BJ (cell line): ENCODE results near the gene PTH2R. TPM values are rescaled to one million over a fixed set of nuclear protein-coding genes. Genes with fewer than 3 reads are reported as not detected.

Experiments used
- CTCF ChIA-PET: fragments of 350-600 bp; formaldehyde crosslinking; extraction: SDS; loops from one replicate; lab custom pipeline; 2021; ENCODE audit warnings: antibody characterized with exemption, inconsistent platforms; lab: Yijun Ruan, JAX
- POLR2A ChIA-PET: fragments of 300-600 bp; sonication (Branson Sonifier 250); formaldehyde crosslinking; extraction: SDS; loops from one replicate; lab custom pipeline; 2021; ENCODE audit warnings: antibody characterized with exemption; lab: Charles Lee
- DNase-seq: peaks from one replicate; pipeline ENCODE4 v3.0.0-alpha.2; 2011; ENCODE audit warnings: low read depth
- H3K27me3 ChIP-seq: 2 replicates; pipeline ENCODE4 v1.6.0; 2011; ENCODE audit warnings: low read length; ENCODE audit not compliant: control insufficient read depth, insufficient read depth
- H3K36me3 ChIP-seq: 2 replicates; pipeline ENCODE4 v1.5.1; 2011; ENCODE audit warnings: low read length; ENCODE audit not compliant: control insufficient read depth, insufficient read depth
- H3K4me3 ChIP-seq: 2 replicates; pipeline ENCODE4 v1.5.1; 2011; ENCODE audit warnings: low read depth, mild to moderate bottlenecking, control low read depth, low read length
- polyA plus RNA-seq: library from polyadenylated mRNA; depleted of rRNA; stranded (reverse); fragments of >200 nt; gene quantifications from 2 replicates; pipeline ENCODE4 v1.2.3, GENCODE V29; 2011
- TF ChIP-seq, protein P1 (sequence below): IDR thresholded peaks from 2 replicates; pipeline ENCODE4 v1.5.1; 2011; ENCODE audit warnings: low read depth, mild to moderate bottlenecking, control low read depth, inconsistent platforms, low read length, moderate library complexity; ENCODE audit not compliant: insufficient read depth

PTH2R gene
- polyA plus RNA-seq, 1 experiment = not detected

DNA sequence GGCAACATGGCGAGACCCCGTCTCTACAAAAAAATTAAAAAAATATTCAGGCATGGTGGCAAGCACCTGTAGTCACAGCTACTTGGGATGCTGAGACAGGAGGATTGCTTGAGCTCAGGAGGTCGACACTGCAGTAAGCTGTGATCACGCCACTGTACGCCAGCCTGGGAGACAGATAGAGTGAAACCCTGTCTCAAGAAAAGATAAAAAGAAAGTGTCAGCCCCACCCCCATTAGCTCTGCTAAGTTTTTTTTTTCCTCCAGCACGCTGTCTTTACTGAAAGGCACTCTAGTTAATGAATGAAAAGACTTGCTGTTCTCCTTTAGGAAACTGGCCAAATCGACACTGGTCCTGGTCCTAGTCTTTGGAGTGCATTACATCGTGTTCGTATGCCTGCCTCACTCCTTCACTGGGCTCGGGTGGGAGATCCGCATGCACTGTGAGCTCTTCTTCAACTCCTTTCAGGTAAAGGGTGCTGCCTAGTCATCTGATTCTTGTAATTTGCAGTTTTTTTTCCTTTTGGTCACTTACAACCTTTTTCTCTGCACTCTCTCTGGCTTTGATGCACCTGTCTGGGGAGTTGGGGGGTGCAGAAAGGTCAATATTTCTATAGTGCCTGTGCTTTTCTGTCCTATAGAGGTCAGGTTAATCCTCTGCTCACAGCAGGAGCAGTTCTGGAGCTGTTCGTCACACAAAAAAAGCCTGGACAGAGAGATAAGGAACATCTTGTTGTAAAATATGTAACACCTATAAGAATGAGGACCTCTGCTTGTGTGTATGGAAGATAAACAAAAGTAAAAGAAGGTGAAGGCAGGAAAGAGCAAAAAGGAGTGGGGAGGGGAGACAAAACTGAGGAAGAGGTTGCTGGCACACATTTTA lies 82.3 kb downstream of the PTH2R start:
- no peak for DNase-seq
- ChIA-PET CTCF (no interaction called here), POLR2A (no interaction called here)
- no peaks in the 10 kb centered on the region for H3K36me3 ChIP-seq
- H3K4me3 ChIP-seq = no peak overlapping the region
- TF ChIP-seq, protein P1, sequence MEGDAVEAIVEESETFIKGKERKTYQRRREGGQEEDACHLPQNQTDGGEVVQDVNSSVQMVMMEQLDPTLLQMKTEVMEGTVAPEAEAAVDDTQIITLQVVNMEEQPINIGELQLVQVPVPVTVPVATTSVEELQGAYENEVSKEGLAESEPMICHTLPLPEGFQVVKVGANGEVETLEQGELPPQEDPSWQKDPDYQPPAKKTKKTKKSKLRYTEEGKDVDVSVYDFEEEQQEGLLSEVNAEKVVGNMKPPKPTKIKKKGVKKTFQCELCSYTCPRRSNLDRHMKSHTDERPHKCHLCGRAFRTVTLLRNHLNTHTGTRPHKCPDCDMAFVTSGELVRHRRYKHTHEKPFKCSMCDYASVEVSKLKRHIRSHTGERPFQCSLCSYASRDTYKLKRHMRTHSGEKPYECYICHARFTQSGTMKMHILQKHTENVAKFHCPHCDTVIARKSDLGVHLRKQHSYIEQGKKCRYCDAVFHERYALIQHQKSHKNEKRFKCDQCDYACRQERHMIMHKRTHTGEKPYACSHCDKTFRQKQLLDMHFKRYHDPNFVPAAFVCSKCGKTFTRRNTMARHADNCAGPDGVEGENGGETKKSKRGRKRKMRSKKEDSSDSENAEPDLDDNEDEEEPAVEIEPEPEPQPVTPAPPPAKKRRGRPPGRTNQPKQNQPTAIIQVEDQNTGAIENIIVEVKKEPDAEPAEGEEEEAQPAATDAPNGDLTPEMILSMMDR = no peak
- H3K27me3 ChIP-seq = no peaks in the 10 kb centered on the region

DNA sequence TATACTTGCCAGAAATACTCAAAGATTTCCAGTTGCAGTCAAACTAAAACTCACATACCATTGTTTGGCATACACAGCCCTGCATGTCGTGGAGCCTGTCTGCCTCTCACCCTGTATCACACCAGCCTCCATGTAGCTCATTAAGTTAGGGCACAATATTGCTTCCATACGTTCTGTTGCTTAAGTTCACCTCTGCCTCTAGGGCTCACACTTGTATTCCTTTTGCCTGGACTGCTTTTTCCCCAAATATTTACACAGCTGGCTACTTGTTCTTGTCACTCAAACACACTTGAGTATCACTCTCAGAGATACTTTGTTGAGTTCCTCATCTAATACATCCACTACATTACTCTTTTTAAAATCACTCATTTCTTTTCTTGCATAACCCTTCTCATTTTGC lies 83.1 kb downstream of the PTH2R start:
- TF ChIP-seq, protein P1 = no peak
- no peak for DNase-seq
- POLR2A ChIA-PET = no interaction called here
- Histone ChIP-seq H3K27me3 (no peaks in the 10 kb centered on the region), H3K4me3 (no peak overlapping the region), H3K36me3 (no peaks in the 10 kb centered on the region)
- CTCF ChIA-PET = no interaction called here

DNA sequence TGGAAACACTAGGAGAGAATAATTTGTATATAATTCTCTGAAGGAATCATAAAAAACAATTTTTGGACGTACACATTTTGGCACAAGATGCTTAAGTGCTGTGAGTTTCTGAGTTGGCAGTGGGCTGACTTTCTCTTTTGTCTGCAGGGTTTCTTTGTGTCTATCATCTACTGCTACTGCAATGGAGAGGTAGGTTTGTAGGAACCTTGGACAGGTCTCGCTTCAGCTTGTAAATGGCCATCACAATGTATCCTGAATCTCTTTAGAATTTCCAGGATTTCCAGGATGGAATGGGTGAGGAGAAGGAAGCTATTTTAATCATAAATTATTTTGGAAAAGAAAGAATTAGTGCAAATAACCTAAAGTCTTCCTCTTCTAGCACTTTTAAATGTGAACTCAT lies 83.9 kb downstream of the PTH2R start:
- ChIA-PET CTCF (no interaction called here), POLR2A (no interaction called here)
- H3K4me3 ChIP-seq = no peak overlapping the region
- H3K36me3 ChIP-seq = no peaks in the 10 kb centered on the region
- TF ChIP-seq, protein P1 = no peak
- DNase-seq = no peak
- H3K27me3 ChIP-seq = no peaks in the 10 kb centered on the region

DNA sequence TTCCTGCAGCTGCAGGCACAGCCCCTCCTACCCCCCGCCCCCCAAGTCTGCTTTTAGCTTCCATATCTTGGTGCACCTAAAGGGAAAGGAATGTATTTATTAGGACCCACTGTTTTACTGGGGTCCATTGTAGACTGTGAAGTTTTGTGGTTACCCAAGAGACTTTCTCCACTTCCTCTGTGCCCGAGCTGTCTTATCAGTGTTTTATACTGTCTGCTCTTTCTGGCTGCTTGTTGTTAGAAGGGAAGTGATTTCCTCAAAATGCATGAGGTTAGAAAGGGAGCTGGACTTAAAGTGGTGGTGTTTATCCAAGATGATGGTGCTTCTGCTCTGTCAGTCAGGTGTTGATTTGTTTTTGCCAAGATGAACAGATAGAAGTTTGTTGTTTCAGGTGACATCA lies 85.0 kb downstream of the PTH2R start:
- TF ChIP-seq, protein P1 = no peak
- CTCF ChIA-PET = no interaction called here
- H3K4me3 ChIP-seq = no peak overlapping the region

DNA sequence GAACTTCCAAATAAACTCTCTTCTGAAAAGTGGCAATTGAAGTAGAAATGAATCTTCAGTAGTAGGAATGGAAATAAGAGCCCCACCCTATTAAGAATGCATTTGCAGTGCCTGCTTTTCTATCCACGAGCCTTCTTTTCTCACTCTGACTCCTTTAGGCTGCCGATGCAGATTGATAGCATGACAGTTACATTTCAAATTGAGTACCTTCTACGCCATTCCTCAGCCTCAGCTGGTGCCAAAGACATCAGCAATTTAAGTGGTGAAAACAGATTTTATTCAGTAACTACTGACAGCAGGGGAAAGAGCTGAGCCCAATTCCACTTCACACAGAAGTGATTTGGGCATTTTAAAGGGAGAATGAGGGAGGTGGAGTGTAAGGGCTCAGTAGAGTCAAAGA lies 85.5 kb downstream of the PTH2R start:
- TF ChIP-seq, protein P1 = no peak
- ChIA-PET CTCF (no interaction called here), POLR2A (no interaction called here)
- Histone ChIP-seq H3K36me3 (no peaks in the 10 kb centered on the region), H3K27me3 (no peaks in the 10 kb centered on the region), H3K4me3 (no peak overlapping the region)
- no peak for DNase-seq

More for the DNA sequence above, 85.0 kb downstream of the PTH2R start:
- H3K27me3 ChIP-seq = no peaks in the 10 kb centered on the region
- DNase-seq = no peak
- POLR2A ChIA-PET = no interaction called here
- H3K36me3 ChIP-seq = no peaks in the 10 kb centered on the region
